GM18498 (cell line): ENCODE measurements around the gene CIB1.
A peak's percentile ranks its signal among the peaks of the same experiment; 100 is the strongest.
"Not testable (repeated sequence)": the region's sequence is repeated elsewhere in the genome, so short reads cannot be mapped to it uniquely, and the experiment has no call there.

Experiments
- ATAC-seq: cut with Tn5 transposase; IDR thresholded peaks from one replicate; pipeline ENCODE4 v1.9.1; 2021; ENCODE audit warnings: mild to moderate bottlenecking, moderate library complexity; ENCODE audit not compliant: unreplicated experiment

CIB1 gene

DNA sequence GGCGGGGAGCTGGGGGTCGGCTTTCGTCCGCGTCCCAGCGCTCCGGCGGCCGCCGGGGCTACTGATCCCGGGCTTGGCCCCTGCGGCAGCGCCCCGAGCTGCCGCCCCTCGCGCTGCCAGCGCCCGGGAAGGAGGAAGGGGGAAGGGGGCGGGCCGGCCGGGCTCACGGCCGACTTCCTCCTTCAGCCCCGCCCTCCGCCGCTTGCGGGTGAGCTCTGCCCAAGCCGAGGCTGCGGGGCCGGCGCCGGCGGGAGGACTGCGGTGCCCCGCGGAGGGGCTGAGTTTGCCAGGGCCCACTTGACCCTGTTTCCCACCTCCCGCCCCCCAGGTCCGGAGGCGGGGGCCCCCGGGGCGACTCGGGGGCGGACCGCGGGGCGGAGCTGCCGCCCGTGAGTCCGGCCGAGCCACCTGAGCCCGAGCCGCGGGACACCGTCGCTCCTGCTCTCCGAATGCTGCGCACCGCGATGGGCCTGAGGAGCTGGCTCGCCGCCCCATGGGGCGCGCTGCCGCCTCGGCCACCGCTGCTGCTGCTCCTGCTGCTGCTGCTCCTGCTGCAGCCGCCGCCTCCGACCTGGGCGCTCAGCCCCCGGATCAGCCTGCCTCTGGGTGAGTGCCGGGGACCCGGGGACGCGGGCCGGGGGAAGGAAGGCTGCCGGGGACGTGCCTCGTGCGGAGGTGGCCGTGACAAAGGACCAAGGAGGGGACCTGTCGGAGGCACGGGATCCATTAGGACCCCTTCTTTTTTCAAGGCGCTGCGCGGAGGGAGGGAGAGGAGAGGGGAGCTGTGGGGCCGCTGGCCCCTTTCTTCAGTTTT is 32.4 kb downstream of the CIB1 start, which contains the start of gene SEMA4B:
Gene SEMA4B (plus strand): TSS at position 201 of the 814 bp plus-strand sequence. CDS start 249 bp downstream, at position 450.
- peak; percentile 84 for ATAC-seq

DNA sequence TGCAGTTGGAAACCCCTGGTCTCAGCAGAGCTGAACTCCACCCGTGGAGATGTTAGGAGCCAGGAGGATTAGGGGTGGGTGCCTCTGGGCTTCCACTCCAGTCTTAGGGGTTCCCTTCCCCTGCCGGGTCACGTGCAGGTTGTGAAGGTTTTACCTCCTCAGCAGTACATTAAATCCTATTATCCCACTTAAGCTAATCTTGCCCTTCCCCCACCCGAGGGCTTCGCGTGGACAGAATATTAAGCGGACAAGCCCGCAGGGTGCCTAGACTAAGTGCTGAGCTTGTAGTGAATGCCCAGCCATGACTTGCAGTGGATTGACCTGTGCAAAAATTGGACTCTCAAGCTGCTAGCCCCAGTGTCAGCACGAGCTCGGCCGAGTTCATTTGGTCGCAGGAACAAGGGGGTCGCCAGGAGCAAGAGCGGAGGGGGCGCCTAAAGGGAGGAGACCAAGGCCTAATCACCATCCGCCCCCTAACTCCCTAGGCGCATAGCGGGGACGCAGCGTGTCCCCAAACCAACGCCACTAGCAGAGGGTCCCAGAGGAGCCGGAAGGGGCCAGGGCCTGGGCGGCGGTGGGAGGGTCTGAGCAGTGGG is 33.1 kb downstream of the CIB1 start:
- ATAC-seq, result no peak

- no peak for ATAC-seq
Measured at GRCh38 chr15:90194655-90195054, 39.1 kb downstream of the CIB1 start.

GRCh38 chr15:90192961-90193786 is 40.6 kb downstream of the CIB1 start:
- ATAC-seq, result no peak

DNA sequence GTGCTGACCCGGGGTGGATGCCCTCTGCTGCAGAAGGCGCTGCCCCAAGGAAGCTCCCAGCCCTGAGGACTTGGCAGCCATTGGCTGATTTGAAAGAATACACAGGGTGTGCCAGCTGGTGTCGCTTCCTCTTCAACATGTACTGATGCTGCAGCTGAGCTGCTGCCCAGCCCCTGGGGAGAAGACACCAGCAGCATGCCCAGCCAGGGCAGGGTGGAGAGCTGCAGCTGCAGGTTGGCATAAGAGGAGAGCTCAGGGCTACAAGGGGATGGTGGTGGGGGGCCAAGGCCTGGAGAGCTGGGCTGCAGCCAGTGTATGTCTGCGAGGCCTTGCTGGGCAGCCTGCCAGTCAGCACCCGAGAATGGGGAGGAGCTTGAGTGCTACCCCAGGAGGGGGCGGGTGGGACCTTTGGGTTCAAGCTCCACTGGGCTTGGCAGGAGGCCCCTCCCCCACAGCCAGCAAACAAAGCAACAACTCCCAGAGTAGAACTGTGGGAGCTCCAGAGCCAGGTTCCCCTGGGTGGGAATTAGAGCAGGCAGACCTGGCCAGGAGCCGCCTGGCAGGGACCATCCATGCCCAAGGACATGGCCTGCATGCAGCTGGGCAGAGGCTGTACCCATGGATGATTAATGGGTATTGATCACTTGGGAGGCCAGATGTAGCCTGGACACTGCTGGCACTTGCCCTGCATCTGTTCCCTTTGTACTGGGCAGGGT is 41.8 kb downstream of the CIB1 start:
- peak; percentile 80 for ATAC-seq

- peak; percentile 26 for ATAC-seq
Measured at GRCh38 chr15:90191344-90191687, 42.4 kb downstream of the CIB1 start.

DNA sequence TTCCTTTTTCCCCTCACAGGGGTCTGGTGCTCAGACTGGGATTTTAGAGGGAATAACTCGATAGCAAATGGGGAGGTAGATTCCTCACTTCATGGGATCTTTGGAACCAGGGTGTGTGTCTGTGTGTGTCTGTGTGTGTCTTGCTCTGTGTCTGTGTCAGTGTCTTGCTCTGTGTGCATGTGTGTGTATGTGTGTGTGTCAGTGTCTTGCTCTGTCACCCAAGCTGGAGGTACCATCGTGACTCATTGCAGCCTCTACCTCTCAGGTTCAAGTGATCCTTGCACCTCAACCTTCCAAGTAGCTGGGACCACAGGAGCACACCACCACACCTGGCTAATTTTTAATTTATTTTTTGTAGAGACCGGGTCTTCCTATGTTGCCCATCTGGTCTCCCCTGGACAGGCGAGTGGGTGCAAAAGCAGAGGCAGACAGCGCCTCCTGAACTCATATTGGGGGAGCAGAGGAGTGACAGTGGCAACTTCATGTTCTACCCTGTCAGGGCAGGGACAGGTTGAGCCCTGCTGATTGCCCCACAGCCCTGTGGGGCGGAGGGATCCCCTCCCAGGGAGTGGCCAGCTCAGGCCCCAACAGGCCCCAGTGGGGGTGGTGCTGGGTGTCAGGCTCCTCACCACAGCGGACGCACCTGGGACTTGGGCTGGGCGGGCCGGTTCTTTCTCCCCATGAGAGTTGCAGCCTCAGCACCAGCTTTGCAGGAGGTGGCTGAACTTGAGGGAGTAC is 43.0 kb downstream of the CIB1 start:
- peak; percentile 60 for ATAC-seq

DNA sequence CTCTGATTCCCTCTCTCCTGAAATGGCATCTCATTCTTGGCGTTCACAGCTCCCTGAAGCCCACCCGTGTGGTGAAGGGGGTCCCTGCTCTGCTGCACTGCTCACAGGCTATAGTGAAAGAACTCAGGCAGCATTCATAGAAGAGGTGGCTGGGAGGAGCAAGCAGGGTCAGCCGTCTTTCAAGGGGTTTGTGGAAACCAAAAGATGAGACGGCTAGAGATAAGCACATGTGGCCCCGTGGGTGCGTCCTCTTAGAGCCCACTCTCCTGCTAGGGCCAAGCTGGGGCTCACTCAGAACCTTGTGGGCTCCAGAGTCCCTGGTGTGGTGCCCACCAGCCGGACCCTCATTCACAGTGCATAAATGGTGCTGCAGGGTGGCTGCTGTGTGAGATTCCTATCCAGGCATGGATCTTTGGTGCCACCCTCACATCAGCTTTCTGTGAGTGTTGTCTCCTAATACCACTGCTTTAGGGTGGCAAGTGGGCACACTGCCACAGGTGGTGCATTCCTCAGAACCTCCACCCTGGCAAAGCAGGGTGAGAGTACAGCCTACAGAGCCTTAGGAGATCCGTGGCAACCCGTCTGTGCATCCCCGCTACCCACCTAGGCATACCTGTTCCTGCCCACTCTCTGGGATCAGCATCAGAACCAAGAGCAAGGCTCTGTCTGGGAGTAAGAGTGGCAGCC is 43.8 kb downstream of the CIB1 start:
- ATAC-seq, result no peak

DNA sequence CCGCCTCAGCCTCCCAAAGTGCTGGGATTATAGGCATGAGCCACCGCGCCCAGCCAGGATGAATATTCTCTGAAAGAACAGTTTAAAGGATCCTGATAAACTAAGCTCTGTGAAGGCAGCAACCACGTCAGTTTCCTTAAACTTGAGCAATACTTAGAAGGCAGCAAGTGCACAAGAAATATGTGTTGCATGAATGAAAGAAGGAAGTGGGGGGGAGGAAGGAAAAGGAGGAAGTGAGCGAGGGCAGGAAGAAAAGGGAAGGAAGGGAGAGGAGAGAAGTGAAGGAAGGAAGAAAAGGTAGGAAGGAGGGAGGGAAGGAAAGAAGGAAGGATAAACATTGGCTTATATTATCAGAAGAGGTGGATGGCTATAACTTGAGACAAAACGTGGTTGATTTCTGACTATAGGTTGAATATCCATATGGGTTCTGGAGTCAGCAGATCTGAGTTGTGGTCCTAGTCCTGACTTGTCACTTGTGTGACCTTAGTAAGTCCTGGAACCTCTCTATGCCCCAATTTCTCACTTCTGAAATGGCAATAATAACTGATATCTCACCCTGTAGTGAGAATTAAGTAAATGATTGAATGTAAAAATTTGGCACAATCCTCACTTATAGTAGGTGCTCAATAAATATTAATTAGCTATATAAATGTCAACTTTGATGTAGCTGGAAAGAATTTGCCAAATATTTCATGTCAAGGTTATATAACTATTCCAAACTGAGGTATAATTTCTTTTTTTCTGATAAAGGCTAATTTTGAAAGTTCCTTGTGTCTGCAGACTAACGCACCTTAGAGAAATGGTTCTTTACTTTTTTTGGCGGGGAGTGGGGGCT is 44.6 kb downstream of the CIB1 start:
- ATAC-seq, result no peak

DNA sequence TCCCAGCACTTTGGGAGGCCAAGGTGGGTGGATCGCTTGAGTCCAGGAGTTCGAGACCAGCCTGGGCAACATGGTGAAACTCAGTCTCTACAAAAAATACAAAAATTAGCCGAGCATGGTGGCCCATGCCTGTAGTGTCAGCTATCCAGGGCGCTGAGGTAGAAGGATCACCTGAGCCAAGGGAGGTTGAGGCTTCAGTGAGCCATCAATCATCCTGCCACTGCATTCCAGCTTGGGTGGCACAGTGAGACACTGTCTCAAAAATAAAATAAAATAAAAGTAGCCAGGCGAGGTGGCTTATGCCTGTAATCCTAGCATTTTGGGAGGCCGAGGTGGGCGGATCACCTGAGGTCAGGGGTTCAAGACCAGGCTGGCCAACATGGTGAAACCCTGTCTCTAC is 45.7 kb downstream of the CIB1 start:
- not testable (repeated sequence) for ATAC-seq

- ATAC-seq, result no peak
Measured at GRCh38 chr15:90187257-90187868, 46.4 kb downstream of the CIB1 start.

DNA sequence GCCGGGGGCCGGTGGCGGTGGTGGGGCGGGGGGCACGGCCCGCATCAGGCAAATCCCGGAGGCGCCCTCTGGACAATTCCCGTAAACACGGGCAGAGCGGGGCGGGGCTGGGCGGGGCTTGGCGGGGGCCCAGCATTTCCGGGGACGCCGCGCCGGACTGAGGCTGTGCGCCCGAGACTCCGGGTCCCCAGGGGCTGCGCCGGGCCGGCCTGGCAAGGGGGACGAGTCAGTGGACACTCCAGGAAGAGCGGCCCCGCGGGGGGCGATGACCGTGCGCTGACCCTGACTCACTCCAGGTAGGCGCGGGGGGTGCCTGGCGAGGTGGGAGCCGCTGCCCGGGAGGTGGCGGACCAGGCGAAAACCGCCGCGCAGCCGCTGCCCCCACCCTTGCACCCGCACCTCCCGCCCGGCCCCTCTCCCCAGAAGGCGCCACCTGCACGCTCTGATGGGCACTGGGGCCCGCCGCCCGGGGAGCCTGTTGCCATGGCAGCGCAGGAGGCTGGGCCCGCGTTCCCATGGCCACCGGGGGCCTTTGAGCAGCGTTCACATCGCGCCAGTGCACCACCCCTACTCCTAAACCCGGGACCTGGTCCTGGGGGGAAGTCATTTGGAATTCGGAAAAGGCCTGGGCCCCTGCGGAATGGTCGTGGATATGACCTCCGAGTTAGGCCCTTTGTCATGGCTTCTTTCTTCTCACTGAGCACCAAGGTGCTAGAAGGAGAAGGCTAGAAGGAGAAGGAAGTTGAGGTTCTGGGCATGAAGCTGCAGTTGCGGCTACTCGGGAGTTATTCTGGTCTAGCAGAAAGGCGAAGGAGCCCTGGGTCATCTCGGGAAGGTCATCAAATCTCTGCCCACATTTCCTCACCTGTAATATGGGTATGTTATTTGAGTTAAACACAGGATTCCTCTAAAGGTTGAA is 48.7 kb downstream of the CIB1 start:
- peak; percentile 84 for ATAC-seq

DNA sequence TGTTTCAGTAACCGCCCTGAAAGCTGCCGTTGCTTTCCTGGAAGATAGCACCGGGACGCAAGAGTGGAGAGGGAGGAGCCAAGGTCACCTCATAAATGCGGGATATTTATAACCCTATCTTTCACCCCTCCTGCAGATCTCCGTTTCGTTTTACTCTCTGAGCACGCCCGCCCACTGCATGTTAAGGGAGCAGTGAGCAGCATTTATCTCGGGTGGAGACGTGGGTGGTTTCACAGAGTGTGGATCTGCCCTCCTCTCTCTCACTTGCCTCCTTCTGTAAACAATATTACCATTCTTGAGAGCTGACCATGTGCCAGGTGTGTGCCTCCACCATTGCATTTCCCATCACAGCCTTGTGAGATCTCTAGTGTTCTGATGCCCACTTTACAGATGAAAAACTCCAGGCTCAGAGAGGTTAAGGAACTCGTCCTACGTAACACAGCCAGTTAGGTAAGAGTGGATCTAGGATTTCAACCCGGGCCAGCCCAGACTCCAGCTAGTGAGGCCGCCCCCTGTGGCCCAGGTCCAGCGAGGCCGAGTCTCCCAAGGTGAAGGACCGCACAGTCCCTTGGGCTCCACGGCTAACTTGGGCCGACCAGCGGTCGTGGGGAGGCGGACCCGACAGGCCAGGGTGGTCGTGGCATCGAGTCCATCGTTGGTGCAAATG is 49.5 kb downstream of the CIB1 start:
- ATAC-seq, result peak; percentile 66

- no peak for ATAC-seq
Measured at GRCh38 chr15:90181776-90182175, 52.0 kb downstream of the CIB1 start.
